Smooth muscle cell (in vitro differentiated cells): Measurements from ENCODE around the gene AAGAB. TPM values are rescaled to one million over a fixed set of nuclear protein-coding genes. Genes with fewer than 3 reads are reported as not detected.

Experiments used
- DNase-seq: peaks from one replicate; lab custom pipeline; 2025; ENCODE audit not compliant: unreplicated experiment; lab: John Stamatoyannopoulos, UW
- H2AFZ ChIP-seq: fragments of 200-600 bp; sonication (generic); 2 replicates; pipeline ENCODE4 v1.6.0; 2016; ENCODE audit warnings: antibody characterized with exemption, low read depth, mild to moderate bottlenecking
- H3F3A ChIP-seq: fragments of 200-600 bp; sonication (generic); 2 replicates; pipeline ENCODE4 v1.6.0; 2017; ENCODE audit warnings: antibody characterized with exemption, low read depth
- H3K27ac ChIP-seq: fragments of 200-600 bp; sonication (generic); 2 replicates; pipeline ENCODE4 v1.5.1; 2016; ENCODE audit warnings: low read depth, mild to moderate bottlenecking
- H3K27me3 ChIP-seq: fragments of 200-600 bp; sonication (generic); 2 replicates; pipeline ENCODE4 v1.6.1; 2016; ENCODE audit warnings: low read depth, mild to moderate bottlenecking
- H3K36me3 ChIP-seq: fragments of 200-600 bp; sonication (generic); 2 replicates; pipeline ENCODE4 v1.5.1; 2016; ENCODE audit warnings: low read depth
- H3K4me1 ChIP-seq: fragments of 200-600 bp; sonication (generic); 2 replicates; pipeline ENCODE4 v1.5.1; 2016; ENCODE audit warnings: low read depth
- H3K4me2 ChIP-seq: fragments of 200-600 bp; sonication (generic); 2 replicates; pipeline ENCODE4 v1.6.0; 2016; ENCODE audit warnings: mild to moderate bottlenecking
- H3K4me3 ChIP-seq: fragments of 200-600 bp; sonication (generic); 2 replicates; pipeline ENCODE4 v1.5.1; 2016; ENCODE audit warnings: mild to moderate bottlenecking
- H3K79me2 ChIP-seq: fragments of 200-600 bp; sonication (generic); 2 replicates; pipeline ENCODE4 v1.6.0; 2016; ENCODE audit warnings: low read depth, mild to moderate bottlenecking
- H3K9ac ChIP-seq: fragments of 200-600 bp; sonication (generic); 2 replicates; pipeline ENCODE4 v1.6.0; 2016; ENCODE audit warnings: low read depth
- H3K9me3 ChIP-seq: fragments of 200-600 bp; sonication (generic); replicated peaks from 2 replicates; pipeline ENCODE4 v1.5.1; 2016; ENCODE audit warnings: low read depth
- H4K20me1 ChIP-seq: fragments of 200-600 bp; sonication (generic); 2 replicates; pipeline ENCODE4 v1.6.0; 2016; ENCODE audit warnings: low read depth
- WGBS: methylation state at CpG from one replicate; pipeline ENCODE4 v1.1.7; 2016; ENCODE audit warnings: low lambda C conversion rate; 5-methylcytosine and 5-hydroxymethylcytosine counted together
- polyA plus RNA-seq: library from polyadenylated mRNA; unstranded; fragments of >200 nt; fragmentation: Nextera tagmentation; extraction: Ambion mirVana; gene quantifications from 2 replicates; pipeline ENCODE4 v1.2.1, GENCODE V29; 2016
- total RNA-seq: library from RNA; depleted of rRNA; stranded (reverse); fragments of >200 nt; gene quantifications from 2 replicates; pipeline ENCODE4 v1.2.3, GENCODE V29; 2014
- TF ChIP-seq, protein P1 (sequence below): fragments of 200-600 bp; sonication (generic); IDR thresholded peaks from 2 replicates; pipeline ENCODE4 v1.5.1; 2017; ENCODE audit warnings: borderline replicate concordance, mild to moderate bottlenecking, antibody characterized with exemption; ENCODE audit not compliant: insufficient read depth, poor library complexity, severe bottlenecking

Gene AAGAB
- total and polyA plus RNA-seq, 2 experiments from 2014 or later, result 38.2 to 39.6 TPM

DNA sequence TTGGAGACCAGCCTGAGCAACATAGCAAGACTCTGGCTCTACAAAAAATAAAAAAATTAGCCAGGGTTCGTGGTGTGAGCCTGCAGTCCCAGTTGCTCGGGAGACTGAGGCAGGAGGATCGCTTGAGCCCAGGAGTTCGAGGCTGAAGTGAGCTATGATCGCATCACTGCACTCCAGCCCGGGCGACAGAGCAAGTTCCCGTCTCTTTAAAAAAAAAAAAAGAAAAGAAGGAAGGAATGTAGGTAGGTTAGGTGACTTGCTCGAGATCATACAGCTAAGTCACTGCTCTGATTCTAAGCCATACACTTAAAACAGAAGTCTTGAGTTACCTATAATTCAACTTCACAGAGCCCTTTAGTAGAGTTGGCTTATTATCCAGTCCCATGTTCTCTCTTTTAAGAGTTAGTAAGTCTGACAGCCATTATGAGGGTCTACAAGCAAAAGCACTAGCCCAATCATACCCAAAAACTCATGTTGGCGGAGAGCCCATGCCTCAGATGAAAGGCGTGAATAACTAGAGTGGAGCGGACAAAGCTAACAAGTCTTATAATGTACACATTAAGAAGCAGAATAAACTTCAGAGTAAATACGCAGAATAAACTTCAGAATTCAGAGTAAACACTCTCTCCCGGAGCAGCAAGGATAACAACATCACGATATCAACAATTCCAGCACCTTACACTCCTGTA lies 768 bp downstream of the AAGAB start:
- H3K9me3 ChIP-seq, result no peaks in the 10 kb centered on the region
- H2AFZ ChIP-seq, result peak overlapping the region; percentile 92
- peaks cover 7% of the 10 kb centered on the region for H3K4me1 ChIP-seq
- peaks cover 32% of the 10 kb centered on the region for H4K20me1 ChIP-seq
- H3K4me2 ChIP-seq, result peak overlapping the region; percentile 97
- no peaks in the 10 kb centered on the region for H3F3A ChIP-seq
- WGBS, result 36% methylated on average over 15 of the region's 15 CpGs
- H3K9ac ChIP-seq, result peak overlapping the region; percentile 99
- H3K27me3 ChIP-seq, result no peaks in the 10 kb centered on the region
- TF ChIP-seq, protein P1, sequence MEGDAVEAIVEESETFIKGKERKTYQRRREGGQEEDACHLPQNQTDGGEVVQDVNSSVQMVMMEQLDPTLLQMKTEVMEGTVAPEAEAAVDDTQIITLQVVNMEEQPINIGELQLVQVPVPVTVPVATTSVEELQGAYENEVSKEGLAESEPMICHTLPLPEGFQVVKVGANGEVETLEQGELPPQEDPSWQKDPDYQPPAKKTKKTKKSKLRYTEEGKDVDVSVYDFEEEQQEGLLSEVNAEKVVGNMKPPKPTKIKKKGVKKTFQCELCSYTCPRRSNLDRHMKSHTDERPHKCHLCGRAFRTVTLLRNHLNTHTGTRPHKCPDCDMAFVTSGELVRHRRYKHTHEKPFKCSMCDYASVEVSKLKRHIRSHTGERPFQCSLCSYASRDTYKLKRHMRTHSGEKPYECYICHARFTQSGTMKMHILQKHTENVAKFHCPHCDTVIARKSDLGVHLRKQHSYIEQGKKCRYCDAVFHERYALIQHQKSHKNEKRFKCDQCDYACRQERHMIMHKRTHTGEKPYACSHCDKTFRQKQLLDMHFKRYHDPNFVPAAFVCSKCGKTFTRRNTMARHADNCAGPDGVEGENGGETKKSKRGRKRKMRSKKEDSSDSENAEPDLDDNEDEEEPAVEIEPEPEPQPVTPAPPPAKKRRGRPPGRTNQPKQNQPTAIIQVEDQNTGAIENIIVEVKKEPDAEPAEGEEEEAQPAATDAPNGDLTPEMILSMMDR, result no peak
- DNase-seq, result no peak
- H3K4me3 ChIP-seq, result peak overlapping the region; percentile 83
- no peaks in the 10 kb centered on the region for H3K36me3 ChIP-seq
- peak overlapping the region; percentile 98 for H3K27ac ChIP-seq
- H3K79me2 ChIP-seq, result peaks cover 51% of the 10 kb centered on the region

GRCh38 chr15:67253101-67253500 lies 1.4 kb downstream of the AAGAB start:
- no peaks in the 10 kb centered on the region for H3K36me3 ChIP-seq
- H3K27ac ChIP-seq, result peak overlapping the region; percentile 98

GRCh38 chr15:67251318-67251717 lies 3.1 kb downstream of the AAGAB start:
- 92% methylated on average over 5 of the region's 5 CpGs for whole genome bisulfite sequencing
- TF ChIP-seq, protein P1, result no peak
- no peak for DNase-seq

More at GRCh38 chr15:67253101-67253500, 1.4 kb downstream of the AAGAB start:
- Histone ChIP-seq H3K9ac (no peak overlapping the region), H4K20me1 (peaks cover 37% of the 10 kb centered on the region), H3K4me3 (peak overlapping the region; percentile 83), H3F3A (no peaks in the 10 kb centered on the region), H3K9me3 (no peaks in the 10 kb centered on the region), H3K4me2 (peak overlapping the region; percentile 97), H3K4me1 (peaks cover 7% of the 10 kb centered on the region), H3K79me2 (peaks cover 57% of the 10 kb centered on the region), H2AFZ (no peak overlapping the region), H3K27me3 (no peaks in the 10 kb centered on the region)
- TF ChIP-seq, protein P1, result no peak
- WGBS, result 91% methylated on average over 11 of the region's 12 CpGs
- no peak for DNase-seq

DNA sequence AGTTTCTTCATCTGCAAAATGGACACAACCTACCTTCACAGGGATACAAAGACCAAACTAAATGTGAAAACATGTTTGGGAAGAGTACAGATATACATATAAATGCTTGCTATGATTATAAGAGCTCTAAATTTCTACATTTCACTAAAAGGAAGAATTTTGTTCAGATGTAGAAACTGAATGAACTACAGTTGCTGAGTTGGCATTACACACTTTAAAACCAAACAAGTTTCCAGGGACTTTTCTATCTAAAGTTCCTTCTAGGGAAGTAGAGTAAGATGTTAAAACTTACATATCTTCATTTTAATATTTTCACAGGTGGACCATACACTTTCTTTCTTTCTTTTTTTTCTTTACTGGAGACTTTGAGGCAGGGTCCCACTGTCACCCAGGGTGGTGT lies 4.6 kb downstream of the AAGAB start:
- no peak for DNase-seq

More at GRCh38 chr15:67251318-67251717, 3.1 kb downstream of the AAGAB start:
- no peak overlapping the region for H2AFZ ChIP-seq
- peaks cover 7% of the 10 kb centered on the region for H3K4me1 ChIP-seq
- H3K4me2 ChIP-seq, result no peak overlapping the region
- no peak overlapping the region for H3K9ac ChIP-seq
- H4K20me1 ChIP-seq, result peaks cover 45% of the 10 kb centered on the region
- H3F3A ChIP-seq, result no peaks in the 10 kb centered on the region
- H3K79me2 ChIP-seq, result peaks cover 71% of the 10 kb centered on the region
- H3K9me3 ChIP-seq, result no peaks in the 10 kb centered on the region
- no peak overlapping the region for H3K27ac ChIP-seq
- H3K4me3 ChIP-seq, result no peak overlapping the region
- no peaks in the 10 kb centered on the region for H3K36me3 ChIP-seq
- no peaks in the 10 kb centered on the region for H3K27me3 ChIP-seq

More for the DNA sequence above, 4.6 kb downstream of the AAGAB start:
- Histone ChIP-seq H3K4me1 (peaks cover 7% of the 10 kb centered on the region), H3K27me3 (no peaks in the 10 kb centered on the region), H3K9me3 (no peaks in the 10 kb centered on the region), H3F3A (no peaks in the 10 kb centered on the region), H3K9ac (no peak overlapping the region), H3K79me2 (peaks cover 76% of the 10 kb centered on the region), H3K4me3 (no peak overlapping the region), H3K36me3 (no peaks in the 10 kb centered on the region), H4K20me1 (peaks cover 45% of the 10 kb centered on the region), H3K4me2 (no peak overlapping the region), H3K27ac (no peak overlapping the region), H2AFZ (no peak overlapping the region)
- TF ChIP-seq, protein P1, result no peak
